Stimulated activated CD8-positive, alpha-beta memory T cell treated with anti-CD3 and anti-CD28 coated beads, Interleukin-7, amount 100 ng/mL, for 4 hours (primary cell): ENCODE data around the gene SRRM3.
A peak's percentile ranks its signal among the peaks of the same experiment; 100 is the strongest.
"Not testable (repeated sequence)": the region's sequence is repeated elsewhere in the genome, so short reads cannot be mapped to it uniquely, and the experiment has no call there.

ENCODE experiments used
- DNase-seq, 2 donors: peaks; one replicate each; pipeline ENCODE4 v3.0.0-alpha.2; 2020; ENCODE audit warnings: low read depth in 2 of 2

The SRRM3 gene

GRCh38 chr7:76201732-76202665, at the start of gene SRRM3:
SRRM3 (plus strand) TSS chr7:76201896; CDS start chr7:76235067, 33,171 bp downstream.
- DNase-seq = peak; percentile 46 to 69

GRCh38 chr7:76151932-76152331, 49.8 kb upstream of the SRRM3 start:
- DNase-seq = no peak

GRCh38 chr7:76153571-76154230, 48.0 kb upstream of the SRRM3 start:
- not testable (repeated sequence) for DNase-seq

- no peak for DNase-seq
Observed at GRCh38 chr7:76155938-76156337, 45.8 kb upstream of the SRRM3 start.

- not testable (repeated sequence) for DNase-seq
Observed at GRCh38 chr7:76156992-76157685, 44.6 kb upstream of the SRRM3 start.

- DNase-seq = not testable (repeated sequence)
Observed at GRCh38 chr7:76158416-76158815, 43.3 kb upstream of the SRRM3 start.

GRCh38 chr7:76162416-76163170, 39.1 kb upstream of the SRRM3 start:
- DNase-seq = not testable (repeated sequence)

- not testable (repeated sequence) for DNase-seq
Observed at GRCh38 chr7:76163812-76164211, 37.9 kb upstream of the SRRM3 start.

- DNase-seq = no peak
Observed at GRCh38 chr7:76165106-76165972, 36.4 kb upstream of the SRRM3 start.

- DNase-seq = no peak
Observed at GRCh38 chr7:76165973-76166403, 35.7 kb upstream of the SRRM3 start.

- DNase-seq = peak; percentile 76 to 86
Observed at GRCh38 chr7:76166404-76167255, 35.1 kb upstream of the SRRM3 start.

GRCh38 chr7:76173566-76174205, 28.0 kb upstream of the SRRM3 start:
- no peak for DNase-seq

GRCh38 chr7:76176951-76177350, 24.7 kb upstream of the SRRM3 start:
- not testable (repeated sequence) for DNase-seq

- no peak for DNase-seq
Observed at GRCh38 chr7:76179686-76180085, 22.0 kb upstream of the SRRM3 start.

GRCh38 chr7:76182225-76182960, 19.3 kb upstream of the SRRM3 start:
- no peak for DNase-seq

- DNase-seq = no peak
Observed at GRCh38 chr7:76185187-76185896, 16.4 kb upstream of the SRRM3 start.

GRCh38 chr7:76187272-76187671, 14.4 kb upstream of the SRRM3 start:
- DNase-seq = no peak

GRCh38 chr7:76189276-76189675, 12.4 kb upstream of the SRRM3 start:
- DNase-seq = no peak
